GM23338 (cell line): ENCODE data around the gene SLC2A5. TPM values are rescaled to one million over a fixed set of nuclear protein-coding genes. Genes with fewer than 3 reads are reported as not detected.

Source experiments
- ATAC-seq: fragments of 200-7000 bp; cut with Tn5 transposase; 3 replicates; pipeline ENCODE4 v1.9.1; 2020
- DNase-seq: peaks from one replicate; pipeline ENCODE4 v3.0.0-alpha.2; 2015; ENCODE audit warnings: low spot score
- H2AFZ ChIP-seq: fragments of 200-600 bp; sonication (generic); 2 replicates; pipeline ENCODE4 v1.8.0; 2016; ENCODE audit warnings: antibody characterized with exemption, mild to moderate bottlenecking, moderate library complexity
- H3F3A ChIP-seq: fragments of 200-600 bp; sonication (generic); replicated peaks from 2 replicates; pipeline ENCODE4 v1.8.0; 2017; ENCODE audit warnings: antibody characterized with exemption, mixed run types, low read depth
- H3K27ac ChIP-seq: fragments of 200-600 bp; sonication (generic); 2 replicates; pipeline ENCODE4 v1.6.1; 2016; ENCODE audit warnings: low read depth
- H3K27me3 ChIP-seq: fragments of 200-600 bp; sonication (generic); 2 replicates; pipeline ENCODE4 v1.8.0; 2016; ENCODE audit warnings: mild to moderate bottlenecking, mixed run types, moderate library complexity; ENCODE audit not compliant: insufficient read depth
- H3K36me3 ChIP-seq: fragments of 200-600 bp; sonication (generic); 2 replicates; pipeline ENCODE4 v1.8.0; 2016; ENCODE audit warnings: mild to moderate bottlenecking; ENCODE audit not compliant: insufficient read depth
- H3K4me1 ChIP-seq: fragments of 200-600 bp; sonication (generic); 2 replicates; pipeline ENCODE4 v1.8.0; 2016; ENCODE audit warnings: mild to moderate bottlenecking, moderate library complexity; ENCODE audit not compliant: insufficient read depth
- H3K4me2 ChIP-seq: fragments of 200-600 bp; sonication (generic); 2 replicates; pipeline ENCODE4 v1.7.1; 2017; ENCODE audit warnings: mixed run types
- H3K4me3 ChIP-seq: fragments of 200-600 bp; sonication (generic); 2 replicates; pipeline ENCODE4 v1.6.1; 2016; ENCODE audit warnings: mixed run types
- H3K79me2 ChIP-seq: fragments of 200-600 bp; sonication (generic); replicated peaks from 2 replicates; pipeline ENCODE4 v1.8.0; 2017; ENCODE audit warnings: mild to moderate bottlenecking; ENCODE audit not compliant: insufficient read depth
- H3K9me2 ChIP-seq: fragments of 200-600 bp; sonication (generic); 2 replicates; pipeline ENCODE4 v1.8.0; 2017; ENCODE audit not compliant: insufficient read depth
- H4K20me1 ChIP-seq: fragments of 200-600 bp; sonication (generic); replicated peaks from 2 replicates; pipeline ENCODE4 v1.8.0; 2017; ENCODE audit warnings: mild to moderate bottlenecking; ENCODE audit not compliant: insufficient read depth
- H3K27ac Mint-ChIP-seq: 2 replicates; pipeline ENCODE4 v1.8.0; 2020; ENCODE audit warnings: inconsistent platforms, mild to moderate bottlenecking, moderate library complexity, mixed read lengths
- H3K27me3 Mint-ChIP-seq: 3 replicates; pipeline ENCODE4 v1.8.0; 2022; ENCODE audit warnings: low read depth, mild to moderate bottlenecking, moderate library complexity, mixed read lengths, inconsistent platforms; ENCODE audit not compliant: insufficient read depth, poor library complexity
- H3K36me3 Mint-ChIP-seq: 3 replicates; pipeline ENCODE4 v1.8.0; 2021; ENCODE audit warnings: low read depth, mild to moderate bottlenecking, inconsistent platforms, moderate library complexity, mixed read lengths
- H3K4me1 Mint-ChIP-seq: 3 replicates; pipeline ENCODE4 v1.8.0; 2020; ENCODE audit warnings: mild to moderate bottlenecking, inconsistent platforms, mixed read lengths
- H3K4me3 Mint-ChIP-seq: 3 replicates; pipeline ENCODE4 v1.8.0; 2021; ENCODE audit warnings: moderate library complexity, mild to moderate bottlenecking, inconsistent platforms, mixed read lengths
- H3K9me3 Mint-ChIP-seq: 3 replicates; pipeline ENCODE4 v1.8.0; 2020; ENCODE audit warnings: moderate library complexity, mild to moderate bottlenecking, inconsistent platforms, mixed read lengths
- EZH2 ChIP-seq: fragments of 200-600 bp; sonication (generic); IDR thresholded peaks from one replicate; pipeline ENCODE4 v1.8.0; 2017; ENCODE audit warnings: antibody characterized with exemption, mild to moderate bottlenecking, low read depth; ENCODE audit not compliant: unreplicated experiment
- EZH2phosphoT487 ChIP-seq: fragments of 200-600 bp; sonication (generic); IDR thresholded peaks from one replicate; pipeline ENCODE4 v1.8.1; 2018; ENCODE audit warnings: antibody characterized with exemption; ENCODE audit not compliant: unreplicated experiment
- JUNB ChIP-seq: IDR thresholded peaks from one replicate; pipeline ENCODE4 v1.6.1; 2016; ENCODE audit warnings: antibody characterized with exemption; ENCODE audit not compliant: unreplicated experiment
- NANOG ChIP-seq: IDR thresholded peaks from 2 replicates; pipeline ENCODE4 v1.6.1; 2016; ENCODE audit warnings: antibody characterized with exemption, borderline replicate concordance
- ZNF331 ChIP-seq: fragments of 250-450 bp; sonication (Bioruptor Pico); IDR thresholded peaks from 2 replicates; pipeline ENCODE4 v1.5.0; 2020; ENCODE audit warnings: low read depth, mild to moderate bottlenecking, moderate library complexity
- polyA plus RNA-seq: library from polyadenylated mRNA; unstranded; fragments of >200 nt; fragmentation: Nextera tagmentation; extraction: Ambion mirVana; gene quantifications from 2 replicates; pipeline ENCODE4 v1.2.1, GENCODE V29; 2016
- total RNA-seq: library from RNA; depleted of rRNA; stranded (reverse); fragments of >200 nt; shearing (Covaris generic); gene quantifications from 2 replicates; pipeline ENCODE4 v1.2.3, GENCODE V29; 2014
- TF ChIP-seq, protein P1 (sequence below), 2 experiments: fragments of 200-600 bp in 1 of 2; sonication (generic) in 1 of 2; conservative IDR thresholded peaks; 2 replicates each; pipeline versions ENCODE4 v1.5.1 to v1.6.1; 2016 to 2017; ENCODE audit warnings: antibody characterized with exemption in 2 of 2, low read depth in 2 of 2, mild to moderate bottlenecking in 2 of 2, moderate library complexity in 1 of 2
- TF ChIP-seq, protein P2 (sequence below): IDR thresholded peaks from one replicate; pipeline ENCODE4 v1.6.1; 2018; ENCODE audit warnings: antibody characterized with exemption; ENCODE audit not compliant: unreplicated experiment
- TF ChIP-seq, protein P3 (sequence below): IDR thresholded peaks from 2 replicates; pipeline ENCODE4 v1.6.1; 2016; ENCODE audit warnings: antibody characterized with exemption
- TF ChIP-seq, protein P4 (sequence below): fragments of 250-450 bp; sonication (Bioruptor Pico); IDR thresholded peaks from 2 replicates; pipeline ENCODE4 v1.5.0; 2020; ENCODE audit warnings: mild to moderate bottlenecking, moderate library complexity

SLC2A5 gene
- total and polyA plus RNA-seq, 2 experiments from 2014 or later, result 0.03 TPM; not detected in 1

DNA sequence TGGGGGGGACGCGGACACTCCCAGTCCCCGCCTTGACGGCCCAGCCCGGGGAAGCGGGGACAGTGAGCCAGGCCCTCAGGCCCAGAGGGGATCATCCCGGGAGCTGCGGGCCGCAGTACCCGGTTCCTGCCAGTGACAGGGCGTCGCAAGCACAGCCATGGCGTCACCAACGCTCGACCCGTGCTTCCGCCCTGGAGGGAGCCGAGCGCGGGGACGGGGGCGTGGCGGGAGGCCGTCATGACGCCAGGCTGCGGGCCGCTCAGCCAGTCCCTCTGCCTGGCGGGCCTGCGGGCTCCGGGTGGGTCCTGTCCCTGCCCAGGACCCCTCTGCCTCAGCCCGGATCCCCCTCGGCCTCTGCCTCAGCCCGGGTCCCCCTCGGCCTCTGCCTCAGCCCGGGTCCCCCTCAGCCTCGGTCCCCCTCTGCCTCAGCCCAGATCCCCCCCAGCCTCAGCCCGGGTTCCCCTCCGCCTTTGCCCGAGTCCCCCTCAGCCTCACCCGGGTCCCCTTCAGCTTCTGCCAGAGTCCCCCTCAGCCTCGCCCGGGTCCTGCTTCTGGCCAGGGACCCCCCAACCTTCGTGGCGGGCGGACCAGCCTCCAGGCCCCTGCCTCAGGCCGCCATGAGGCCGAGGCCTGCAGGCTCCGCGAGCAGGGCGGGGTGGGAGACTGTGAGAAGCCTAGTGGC is 2.3 kb upstream of the SLC2A5 start (continued):
- TF ChIP-seq, protein P1, sequence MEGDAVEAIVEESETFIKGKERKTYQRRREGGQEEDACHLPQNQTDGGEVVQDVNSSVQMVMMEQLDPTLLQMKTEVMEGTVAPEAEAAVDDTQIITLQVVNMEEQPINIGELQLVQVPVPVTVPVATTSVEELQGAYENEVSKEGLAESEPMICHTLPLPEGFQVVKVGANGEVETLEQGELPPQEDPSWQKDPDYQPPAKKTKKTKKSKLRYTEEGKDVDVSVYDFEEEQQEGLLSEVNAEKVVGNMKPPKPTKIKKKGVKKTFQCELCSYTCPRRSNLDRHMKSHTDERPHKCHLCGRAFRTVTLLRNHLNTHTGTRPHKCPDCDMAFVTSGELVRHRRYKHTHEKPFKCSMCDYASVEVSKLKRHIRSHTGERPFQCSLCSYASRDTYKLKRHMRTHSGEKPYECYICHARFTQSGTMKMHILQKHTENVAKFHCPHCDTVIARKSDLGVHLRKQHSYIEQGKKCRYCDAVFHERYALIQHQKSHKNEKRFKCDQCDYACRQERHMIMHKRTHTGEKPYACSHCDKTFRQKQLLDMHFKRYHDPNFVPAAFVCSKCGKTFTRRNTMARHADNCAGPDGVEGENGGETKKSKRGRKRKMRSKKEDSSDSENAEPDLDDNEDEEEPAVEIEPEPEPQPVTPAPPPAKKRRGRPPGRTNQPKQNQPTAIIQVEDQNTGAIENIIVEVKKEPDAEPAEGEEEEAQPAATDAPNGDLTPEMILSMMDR (conservative IDR thresholded peaks at IDR 0.05; ENCODE audit: low read depth in 2 of 2), result no peak
- TF ChIP-seq, protein P2, sequence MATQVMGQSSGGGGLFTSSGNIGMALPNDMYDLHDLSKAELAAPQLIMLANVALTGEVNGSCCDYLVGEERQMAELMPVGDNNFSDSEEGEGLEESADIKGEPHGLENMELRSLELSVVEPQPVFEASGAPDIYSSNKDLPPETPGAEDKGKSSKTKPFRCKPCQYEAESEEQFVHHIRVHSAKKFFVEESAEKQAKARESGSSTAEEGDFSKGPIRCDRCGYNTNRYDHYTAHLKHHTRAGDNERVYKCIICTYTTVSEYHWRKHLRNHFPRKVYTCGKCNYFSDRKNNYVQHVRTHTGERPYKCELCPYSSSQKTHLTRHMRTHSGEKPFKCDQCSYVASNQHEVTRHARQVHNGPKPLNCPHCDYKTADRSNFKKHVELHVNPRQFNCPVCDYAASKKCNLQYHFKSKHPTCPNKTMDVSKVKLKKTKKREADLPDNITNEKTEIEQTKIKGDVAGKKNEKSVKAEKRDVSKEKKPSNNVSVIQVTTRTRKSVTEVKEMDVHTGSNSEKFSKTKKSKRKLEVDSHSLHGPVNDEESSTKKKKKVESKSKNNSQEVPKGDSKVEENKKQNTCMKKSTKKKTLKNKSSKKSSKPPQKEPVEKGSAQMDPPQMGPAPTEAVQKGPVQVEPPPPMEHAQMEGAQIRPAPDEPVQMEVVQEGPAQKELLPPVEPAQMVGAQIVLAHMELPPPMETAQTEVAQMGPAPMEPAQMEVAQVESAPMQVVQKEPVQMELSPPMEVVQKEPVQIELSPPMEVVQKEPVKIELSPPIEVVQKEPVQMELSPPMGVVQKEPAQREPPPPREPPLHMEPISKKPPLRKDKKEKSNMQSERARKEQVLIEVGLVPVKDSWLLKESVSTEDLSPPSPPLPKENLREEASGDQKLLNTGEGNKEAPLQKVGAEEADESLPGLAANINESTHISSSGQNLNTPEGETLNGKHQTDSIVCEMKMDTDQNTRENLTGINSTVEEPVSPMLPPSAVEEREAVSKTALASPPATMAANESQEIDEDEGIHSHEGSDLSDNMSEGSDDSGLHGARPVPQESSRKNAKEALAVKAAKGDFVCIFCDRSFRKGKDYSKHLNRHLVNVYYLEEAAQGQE, result no peak
- TF ChIP-seq EZH2, result no peak
- TF ChIP-seq EZH2phosphoT487, result no peak
- TF ChIP-seq JUNB, result no peak
- TF ChIP-seq, protein P3, sequence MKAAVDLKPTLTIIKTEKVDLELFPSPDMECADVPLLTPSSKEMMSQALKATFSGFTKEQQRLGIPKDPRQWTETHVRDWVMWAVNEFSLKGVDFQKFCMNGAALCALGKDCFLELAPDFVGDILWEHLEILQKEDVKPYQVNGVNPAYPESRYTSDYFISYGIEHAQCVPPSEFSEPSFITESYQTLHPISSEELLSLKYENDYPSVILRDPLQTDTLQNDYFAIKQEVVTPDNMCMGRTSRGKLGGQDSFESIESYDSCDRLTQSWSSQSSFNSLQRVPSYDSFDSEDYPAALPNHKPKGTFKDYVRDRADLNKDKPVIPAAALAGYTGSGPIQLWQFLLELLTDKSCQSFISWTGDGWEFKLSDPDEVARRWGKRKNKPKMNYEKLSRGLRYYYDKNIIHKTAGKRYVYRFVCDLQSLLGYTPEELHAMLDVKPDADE, result no peak
- TF ChIP-seq ZNF331 (CRISPR knock-in tag), result no peak

DNA sequence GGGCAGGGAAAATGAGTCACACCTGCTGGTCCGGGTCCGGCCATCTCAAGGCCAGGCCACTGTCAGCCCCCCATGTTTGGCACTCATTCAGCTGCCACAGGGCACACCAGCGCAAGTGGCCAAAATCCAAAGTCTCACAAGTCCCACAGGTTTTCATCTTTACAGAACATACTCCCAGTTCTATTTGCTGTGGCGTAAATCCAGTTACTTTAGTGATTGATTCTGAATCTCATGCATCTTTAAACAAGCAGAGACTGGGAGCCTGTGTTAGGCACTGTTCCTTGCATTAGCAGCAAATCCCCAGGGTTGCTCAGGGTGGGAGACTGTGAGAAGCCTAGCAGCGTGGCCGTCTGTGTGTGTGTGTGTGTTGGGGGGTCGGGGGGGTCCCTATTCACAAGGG is 1.1 kb upstream of the SLC2A5 start:
- H4K20me1 ChIP-seq, result no peaks in the 10 kb centered on the region
- no peak overlapping the region for H3K27ac ChIP-seq
- H2AFZ ChIP-seq, result no peak overlapping the region
- no peak overlapping the region for H3K4me2 ChIP-seq
- Mint-ChIP-seq H3K27me3 (peaks cover 10% of the 10 kb centered on the region), H3K9me3 (no peaks in the 10 kb centered on the region), H3K4me3 (no peak overlapping the region), H3K36me3 (no peaks in the 10 kb centered on the region), H3K4me1 (peaks cover 12% of the 10 kb centered on the region), H3K27ac (no peak overlapping the region)
- H3K79me2 ChIP-seq, result no peaks in the 10 kb centered on the region
- H3K4me1 ChIP-seq, result no peaks in the 10 kb centered on the region
- no peak overlapping the region for H3K4me3 ChIP-seq
- no peaks in the 10 kb centered on the region for H3F3A ChIP-seq
- ATAC-seq (no peak), DNase-seq (no peak)
- H3K36me3 ChIP-seq, result no peaks in the 10 kb centered on the region
- H3K27me3 ChIP-seq, result no peaks in the 10 kb centered on the region
- H3K9me2 ChIP-seq, result no peaks in the 10 kb centered on the region
- TF ChIP-seq, protein P1 (conservative IDR thresholded peaks at IDR 0.05; ENCODE audit: low read depth in 2 of 2), result no peak
- no peak for TF ChIP-seq JUNB
- TF ChIP-seq NANOG, result no peak
- TF ChIP-seq, protein P4, sequence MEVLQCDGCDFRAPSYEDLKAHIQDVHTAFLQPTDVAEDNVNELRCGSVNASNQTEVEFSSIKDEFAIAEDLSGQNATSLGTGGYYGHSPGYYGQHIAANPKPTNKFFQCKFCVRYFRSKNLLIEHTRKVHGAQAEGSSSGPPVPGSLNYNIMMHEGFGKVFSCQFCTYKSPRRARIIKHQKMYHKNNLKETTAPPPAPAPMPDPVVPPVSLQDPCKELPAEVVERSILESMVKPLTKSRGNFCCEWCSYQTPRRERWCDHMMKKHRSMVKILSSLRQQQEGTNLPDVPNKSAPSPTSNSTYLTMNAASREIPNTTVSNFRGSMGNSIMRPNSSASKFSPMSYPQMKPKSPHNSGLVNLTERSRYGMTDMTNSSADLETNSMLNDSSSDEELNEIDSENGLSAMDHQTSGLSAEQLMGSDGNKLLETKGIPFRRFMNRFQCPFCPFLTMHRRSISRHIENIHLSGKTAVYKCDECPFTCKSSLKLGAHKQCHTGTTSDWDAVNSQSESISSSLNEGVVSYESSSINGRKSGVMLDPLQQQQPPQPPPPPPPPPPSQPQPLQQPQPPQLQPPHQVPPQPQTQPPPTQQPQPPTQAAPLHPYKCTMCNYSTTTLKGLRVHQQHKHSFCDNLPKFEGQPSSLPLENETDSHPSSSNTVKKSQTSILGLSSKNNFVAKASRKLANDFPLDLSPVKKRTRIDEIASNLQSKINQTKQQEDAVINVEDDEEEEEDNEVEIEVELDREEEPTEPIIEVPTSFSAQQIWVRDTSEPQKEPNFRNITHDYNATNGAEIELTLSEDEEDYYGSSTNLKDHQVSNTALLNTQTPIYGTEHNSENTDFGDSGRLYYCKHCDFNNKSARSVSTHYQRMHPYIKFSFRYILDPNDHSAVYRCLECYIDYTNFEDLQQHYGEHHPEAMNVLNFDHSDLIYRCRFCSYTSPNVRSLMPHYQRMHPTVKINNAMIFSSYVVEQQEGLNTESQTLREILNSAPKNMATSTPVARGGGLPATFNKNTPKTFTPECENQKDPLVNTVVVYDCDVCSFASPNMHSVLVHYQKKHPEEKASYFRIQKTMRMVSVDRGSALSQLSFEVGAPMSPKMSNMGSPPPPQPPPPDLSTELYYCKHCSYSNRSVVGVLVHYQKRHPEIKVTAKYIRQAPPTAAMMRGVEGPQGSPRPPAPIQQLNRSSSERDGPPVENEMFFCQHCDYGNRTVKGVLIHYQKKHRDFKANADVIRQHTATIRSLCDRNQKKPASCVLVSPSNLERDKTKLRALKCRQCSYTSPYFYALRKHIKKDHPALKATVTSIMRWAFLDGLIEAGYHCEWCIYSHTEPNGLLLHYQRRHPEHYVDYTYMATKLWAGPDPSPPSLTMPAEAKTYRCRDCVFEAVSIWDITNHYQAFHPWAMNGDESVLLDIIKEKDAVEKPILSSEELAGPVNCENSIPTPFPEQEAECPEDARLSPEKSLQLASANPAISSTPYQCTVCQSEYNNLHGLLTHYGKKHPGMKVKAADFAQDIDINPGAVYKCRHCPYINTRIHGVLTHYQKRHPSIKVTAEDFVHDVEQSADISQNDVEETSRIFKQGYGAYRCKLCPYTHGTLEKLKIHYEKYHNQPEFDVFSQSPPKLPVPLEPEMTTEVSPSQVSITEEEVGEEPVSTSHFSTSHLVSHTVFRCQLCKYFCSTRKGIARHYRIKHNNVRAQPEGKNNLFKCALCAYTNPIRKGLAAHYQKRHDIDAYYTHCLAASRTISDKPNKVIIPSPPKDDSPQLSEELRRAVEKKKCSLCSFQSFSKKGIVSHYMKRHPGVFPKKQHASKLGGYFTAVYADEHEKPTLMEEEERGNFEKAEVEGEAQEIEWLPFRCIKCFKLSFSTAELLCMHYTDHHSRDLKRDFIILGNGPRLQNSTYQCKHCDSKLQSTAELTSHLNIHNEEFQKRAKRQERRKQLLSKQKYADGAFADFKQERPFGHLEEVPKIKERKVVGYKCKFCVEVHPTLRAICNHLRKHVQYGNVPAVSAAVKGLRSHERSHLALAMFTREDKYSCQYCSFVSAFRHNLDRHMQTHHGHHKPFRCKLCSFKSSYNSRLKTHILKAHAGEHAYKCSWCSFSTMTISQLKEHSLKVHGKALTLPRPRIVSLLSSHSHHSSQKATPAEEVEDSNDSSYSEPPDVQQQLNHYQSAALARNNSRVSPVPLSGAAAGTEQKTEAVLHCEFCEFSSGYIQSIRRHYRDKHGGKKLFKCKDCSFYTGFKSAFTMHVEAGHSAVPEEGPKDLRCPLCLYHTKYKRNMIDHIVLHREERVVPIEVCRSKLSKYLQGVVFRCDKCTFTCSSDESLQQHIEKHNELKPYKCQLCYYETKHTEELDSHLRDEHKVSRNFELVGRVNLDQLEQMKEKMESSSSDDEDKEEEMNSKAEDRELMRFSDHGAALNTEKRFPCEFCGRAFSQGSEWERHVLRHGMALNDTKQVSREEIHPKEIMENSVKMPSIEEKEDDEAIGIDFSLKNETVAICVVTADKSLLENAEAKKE (CRISPR knock-in tag), result no peak
